HG02798 (cell line): ENCODE results near the gene COA8.
A peak's percentile ranks its signal among the peaks of the same experiment; 100 is the strongest.
"Not testable (repeated sequence)": the region's sequence is repeated elsewhere in the genome, so short reads cannot be mapped to it uniquely, and the experiment has no call there.

ENCODE experiments used
- ATAC-seq: cut with Tn5 transposase; IDR thresholded peaks from one replicate; pipeline ENCODE4 v1.9.1; 2021; ENCODE audit warnings: mild to moderate bottlenecking; ENCODE audit not compliant: unreplicated experiment, poor library complexity

COA8 gene

DNA sequence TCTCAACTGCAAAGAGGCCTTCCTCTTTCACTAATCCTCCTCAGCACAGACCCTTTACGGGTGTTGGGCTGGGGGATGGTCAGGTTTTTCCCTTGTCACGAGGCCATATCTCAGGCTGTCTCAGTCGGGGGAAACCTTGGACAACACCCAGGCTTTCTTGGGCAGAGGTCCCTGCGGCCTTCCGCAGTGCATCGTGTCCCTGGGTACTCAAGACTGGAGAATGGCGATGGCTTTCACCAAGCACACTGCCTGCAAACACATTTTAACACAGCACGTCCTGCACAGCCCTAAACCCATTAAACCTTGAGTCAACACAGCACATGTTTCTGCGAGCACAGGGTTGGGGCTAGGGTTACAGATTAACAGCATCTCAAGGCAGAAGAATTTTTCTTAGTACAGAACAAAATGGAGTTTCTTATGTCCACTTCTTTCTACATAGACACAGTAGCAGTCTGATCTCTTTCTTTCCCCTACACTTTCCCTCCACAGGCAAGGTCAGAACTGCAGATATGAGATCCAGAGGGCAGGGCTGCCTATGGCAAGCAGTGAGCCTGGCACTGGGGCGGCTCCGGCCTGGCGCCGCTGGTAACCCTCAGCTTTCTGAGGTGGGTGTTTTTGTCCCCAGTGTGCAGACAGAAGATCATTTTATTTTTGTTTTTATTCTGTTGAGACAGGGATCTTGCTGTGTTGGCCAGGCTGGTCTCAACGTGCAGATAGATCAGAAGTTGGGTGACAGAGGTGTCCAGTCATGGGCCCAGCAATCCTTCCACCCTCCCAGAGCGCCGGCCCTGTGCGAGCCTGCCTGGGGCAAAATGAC, 37.1 kb upstream of the COA8 start:
- not testable (repeated sequence) for ATAC-seq

- ATAC-seq = no peak
These were observed 36.4 kb upstream of the COA8 start for GRCh38 chr14:103526247-103526913.

- ATAC-seq = no peak
These were observed 35.9 kb upstream of the COA8 start for GRCh38 chr14:103526914-103527248.

DNA sequence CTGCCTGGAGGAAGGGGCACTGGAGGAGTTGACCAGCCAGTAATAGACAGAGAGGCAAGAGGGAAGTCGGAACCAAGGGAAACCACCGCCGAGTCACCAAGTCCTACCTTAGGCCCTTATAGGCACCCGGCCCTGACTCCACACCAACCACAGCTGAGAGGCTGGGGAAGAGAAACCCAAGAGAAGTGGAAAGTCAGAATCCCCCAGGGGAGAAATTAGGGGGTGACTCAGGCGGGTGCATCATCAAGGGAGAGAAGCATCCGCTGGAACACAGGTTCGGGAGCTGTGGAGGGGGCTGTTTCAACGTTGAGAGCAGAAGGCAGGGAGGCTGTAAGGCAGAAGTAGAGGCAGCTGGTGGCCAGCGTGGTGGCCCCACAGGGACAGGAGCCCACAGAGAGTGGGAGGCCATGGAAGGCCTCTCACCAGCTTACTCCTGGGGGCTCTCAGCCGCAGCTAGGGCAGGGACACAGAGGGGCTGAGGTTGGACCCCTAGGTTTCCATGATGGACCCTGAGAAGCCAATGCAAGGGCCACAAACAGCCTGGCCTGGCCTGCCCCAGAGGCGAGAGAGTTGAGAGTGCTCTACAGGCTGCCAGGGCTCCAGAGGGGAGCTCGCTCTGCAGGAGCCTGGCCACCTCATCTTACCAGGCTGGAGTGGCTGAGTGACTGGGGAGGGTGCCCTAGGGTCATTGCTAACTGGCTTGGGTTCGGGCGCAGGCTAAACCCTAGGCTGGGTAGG, 35.2 kb upstream of the COA8 start:
- peak; percentile 55 for ATAC-seq

DNA sequence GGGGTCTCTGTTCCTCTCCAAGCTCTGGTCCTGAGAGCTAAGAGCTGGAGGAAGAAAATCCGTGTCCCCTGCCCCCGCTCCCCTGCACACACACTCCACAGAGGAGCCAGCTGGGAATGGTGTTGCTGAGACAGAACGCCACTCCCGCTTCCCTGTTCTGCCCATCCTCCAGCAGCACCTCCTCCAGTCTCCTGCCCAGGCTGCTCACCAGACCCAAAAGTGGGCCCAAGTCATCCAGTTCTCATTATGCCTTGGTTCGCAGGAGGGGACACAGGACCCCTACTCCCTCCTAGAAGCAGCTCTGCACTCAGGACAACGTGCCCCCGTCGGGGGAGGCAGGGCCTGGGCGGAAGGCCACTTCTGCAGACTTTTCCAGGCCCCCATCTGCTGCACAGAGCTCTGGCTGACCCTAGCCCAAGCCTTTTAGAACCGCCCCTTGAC, 34.6 kb upstream of the COA8 start:
- ATAC-seq = no peak

DNA sequence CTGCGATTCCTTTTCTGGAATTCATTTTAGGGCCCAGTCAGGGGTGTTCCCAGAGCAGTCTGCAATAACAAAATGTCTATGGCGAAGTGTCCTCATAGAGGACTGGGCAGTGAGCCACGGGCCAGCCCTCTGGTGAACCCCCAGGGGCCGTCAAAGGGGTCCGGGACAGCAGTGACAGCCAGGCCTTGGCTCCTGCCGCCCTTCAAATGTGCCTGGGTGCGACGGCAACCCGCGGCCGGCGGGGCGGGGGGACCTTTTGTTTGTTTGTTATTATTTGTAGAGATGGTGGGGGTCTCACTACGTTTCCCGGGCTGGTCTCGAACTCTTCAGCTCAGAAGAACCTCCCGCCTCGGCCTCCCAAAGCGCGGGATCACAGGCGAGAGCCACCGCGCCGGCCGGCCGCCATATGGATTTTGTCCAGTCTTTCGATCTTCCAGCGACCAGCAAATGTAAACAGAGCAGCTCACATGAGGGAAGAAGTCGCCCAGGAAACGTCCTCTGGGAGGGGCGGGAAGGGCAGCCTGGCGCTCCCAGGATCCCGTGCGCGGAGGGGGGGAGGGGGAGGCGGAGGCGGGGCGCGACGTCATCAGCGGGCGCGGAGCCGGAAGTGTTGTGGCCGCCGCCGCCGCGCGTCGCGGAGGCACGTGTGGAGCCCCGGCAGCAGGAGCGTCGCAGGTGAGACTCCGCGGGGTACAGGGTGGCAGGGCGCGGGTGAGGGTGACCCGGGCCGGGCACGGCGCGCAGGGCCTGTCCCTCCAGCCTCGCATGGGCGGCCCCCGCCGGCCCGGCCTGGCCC, 34.0 kb upstream of the COA8 start, which contains the start of gene TRMT61A:
Gene TRMT61A, plus strand, starts transcription at position 610 of the 796 bp plus-strand sequence. CDS start 783 bp downstream, outside the sequence.
- ATAC-seq = peak; percentile 52

- ATAC-seq = no peak
These were observed 33.1 kb upstream of the COA8 start for GRCh38 chr14:103529383-103530365.

GRCh38 chr14:103530390-103530789, 32.4 kb upstream of the COA8 start:
- no peak for ATAC-seq

DNA sequence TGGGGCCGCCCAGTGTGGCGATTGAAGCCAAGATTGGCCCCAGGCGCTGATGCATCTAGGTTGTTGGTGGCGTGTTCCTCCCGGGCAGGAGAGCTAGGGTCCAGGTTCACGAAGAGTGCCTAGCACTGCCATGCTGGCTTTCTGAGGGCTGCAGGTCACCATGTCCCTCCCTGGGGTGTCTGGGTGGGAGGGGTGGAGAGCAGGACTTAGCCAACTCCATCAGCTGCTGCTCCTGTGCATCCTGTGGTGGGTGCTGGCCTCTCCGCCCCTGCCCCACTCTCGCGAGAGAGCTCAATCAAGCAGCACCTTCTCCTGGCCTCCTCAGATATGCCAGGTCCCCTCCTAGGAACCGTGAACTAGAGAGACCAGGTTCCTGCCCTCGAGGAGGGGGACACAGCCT, 31.9 kb upstream of the COA8 start:
- no peak for ATAC-seq

GRCh38 chr14:103531421-103532215, 31.1 kb upstream of the COA8 start:
- no peak for ATAC-seq

DNA sequence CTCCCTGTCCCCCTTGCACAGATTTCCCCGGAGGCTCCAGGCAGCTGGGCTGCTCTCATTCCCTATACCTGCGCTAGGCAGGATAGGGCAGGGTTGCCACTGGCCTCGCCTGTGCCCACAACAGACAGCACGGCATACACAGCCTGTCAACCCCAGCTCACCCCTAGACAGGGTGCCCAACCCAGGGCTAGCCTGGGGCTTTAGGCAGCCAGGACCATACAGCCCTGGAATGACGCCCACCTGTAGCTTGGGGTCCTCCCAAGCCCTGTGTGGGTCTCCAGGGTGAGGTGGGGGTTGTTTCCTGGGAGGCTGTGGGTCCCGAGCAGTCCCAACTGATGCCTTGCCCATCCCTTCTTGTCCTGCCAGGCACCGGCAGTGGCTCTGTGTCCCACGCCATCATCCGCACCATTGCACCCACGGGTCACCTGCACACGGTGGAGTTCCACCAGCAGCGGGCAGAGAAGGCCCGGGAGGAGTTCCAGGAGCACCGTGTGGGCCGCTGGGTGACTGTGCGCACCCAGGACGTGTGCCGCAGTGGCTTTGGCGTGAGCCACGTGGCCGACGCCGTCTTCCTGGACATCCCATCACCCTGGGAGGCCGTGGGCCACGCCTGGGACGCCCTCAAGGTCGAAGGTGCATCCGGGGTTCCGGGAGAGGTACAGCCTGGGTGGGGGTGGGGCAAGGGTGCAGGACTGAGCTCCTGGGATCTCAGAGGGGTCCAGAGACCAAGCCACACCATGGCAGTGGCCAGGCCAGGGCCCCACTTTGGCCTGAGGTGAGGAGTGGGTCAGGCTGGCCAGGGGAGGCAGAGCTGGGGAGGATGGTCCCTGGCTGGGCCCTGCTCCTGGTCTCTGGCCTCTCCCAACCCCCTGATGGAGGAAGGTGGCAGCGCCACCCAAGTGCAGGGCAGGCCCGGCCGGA, 30.3 kb upstream of the COA8 start:
- ATAC-seq = no peak

DNA sequence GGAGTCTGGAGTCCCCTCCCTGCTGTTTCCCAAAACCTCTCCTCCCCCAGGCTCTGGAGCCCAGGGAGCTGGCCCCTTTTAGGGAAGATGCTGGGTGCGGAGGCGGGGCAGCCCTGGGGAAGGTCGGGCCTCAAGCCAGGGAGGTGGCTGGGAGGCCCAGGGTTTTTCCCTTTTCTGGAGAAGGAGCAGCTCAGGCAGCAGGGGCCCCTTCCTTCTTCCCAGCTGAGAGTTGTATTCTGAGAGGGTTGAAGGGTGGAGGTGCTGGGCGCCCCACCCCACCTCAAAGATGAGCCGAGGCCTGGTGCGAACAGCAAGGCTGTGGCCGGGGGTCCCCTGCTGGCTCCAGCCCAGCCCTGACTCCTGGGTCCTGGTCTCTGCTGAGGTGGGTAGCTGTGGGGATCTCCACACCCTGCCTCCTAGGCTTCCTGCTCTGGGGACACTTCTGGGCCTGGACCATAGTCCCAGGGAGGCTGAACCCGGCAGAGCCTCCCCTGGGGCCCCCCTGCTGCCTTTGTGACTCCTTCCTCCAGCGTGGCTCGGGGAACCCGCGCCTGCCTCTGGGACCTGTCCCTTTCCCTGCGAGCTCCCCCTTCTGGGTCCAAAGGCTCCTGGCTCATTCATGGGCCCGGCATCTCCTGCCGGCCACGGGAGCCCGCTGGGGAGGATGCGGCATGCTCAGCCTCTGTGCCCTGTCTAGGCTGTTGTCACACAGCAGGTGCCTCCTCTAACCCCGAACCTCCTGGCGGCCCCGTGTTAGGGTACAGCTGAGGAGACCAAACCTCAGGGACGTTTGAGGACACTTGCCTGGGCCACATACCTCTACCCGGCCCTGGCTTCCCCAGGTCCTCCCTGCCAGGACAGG, 29.4 kb upstream of the COA8 start:
- no peak for ATAC-seq

DNA sequence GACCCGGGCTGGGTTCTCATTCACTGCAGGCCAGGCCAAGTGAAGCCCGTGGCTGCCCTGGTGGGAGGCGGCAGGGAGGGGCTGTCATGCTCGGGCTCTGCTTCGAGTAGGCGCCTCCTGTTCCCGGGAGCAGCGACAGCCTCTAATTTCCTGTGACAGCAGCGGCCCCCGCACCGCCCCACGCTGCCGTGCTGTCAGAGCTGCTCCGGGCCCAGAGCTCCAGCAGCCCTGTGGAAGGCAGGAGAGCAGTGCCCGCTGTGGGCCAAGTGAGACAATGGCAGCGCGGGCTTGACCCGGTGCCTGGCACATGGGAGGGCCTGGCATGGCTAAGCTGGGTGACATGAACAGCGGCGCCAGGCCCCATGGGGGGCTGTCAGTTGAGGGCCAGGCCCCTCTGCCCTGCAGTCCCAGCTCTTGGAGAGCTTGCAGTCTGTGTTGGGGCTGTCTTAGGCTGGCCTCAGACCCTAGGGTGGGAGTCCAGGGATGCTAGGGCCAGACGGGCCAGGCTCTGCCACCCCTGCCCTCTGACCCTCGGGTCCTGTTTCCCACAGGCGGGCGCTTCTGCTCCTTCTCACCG, 28.7 kb upstream of the COA8 start:
- no peak for ATAC-seq

GRCh38 chr14:103534576-103535061, 28.1 kb upstream of the COA8 start:
- ATAC-seq = no peak

GRCh38 chr14:103535081-103535890, 27.5 kb upstream of the COA8 start:
- ATAC-seq = no peak
